GM23248 (cell line): ENCODE measurements around the gene RNF186.

Source experiments
- EZH2 ChIP-seq: fragments of 200-600 bp; sonication (generic); IDR thresholded peaks from 2 replicates; pipeline ENCODE4 v1.6.1; 2018; ENCODE audit warnings: antibody characterized with exemption, mild to moderate bottlenecking; ENCODE audit not compliant: insufficient read depth, poor library complexity, severe bottlenecking
- EZH2phosphoT487 ChIP-seq: fragments of 200-600 bp; sonication (generic); IDR thresholded peaks from 2 replicates; pipeline ENCODE4 v1.6.1; 2018; ENCODE audit warnings: antibody characterized with exemption, moderate library complexity, mild to moderate bottlenecking, low read depth; ENCODE audit not compliant: insufficient read depth

GRCh38 chr1:19864570-19865160 lies 49.6 kb upstream of the RNF186 start:
- TF ChIP-seq EZH2: no peak
- no peak for TF ChIP-seq EZH2phosphoT487
